Naive thymus-derived CD4-positive, alpha-beta T cell (primary cell): ENCODE data around the gene EYA3. TPM values are rescaled to one million over a fixed set of nuclear protein-coding genes. Genes with fewer than 3 reads are reported as not detected.

ENCODE experiments used
- ATAC-seq: fragments of 150-1000 bp; cut with Tn5 transposase; 2 replicates; pipeline ENCODE4 v1.10.0; 2021; ENCODE audit warnings: mild to moderate bottlenecking, moderate library complexity
- CTCF ChIA-PET: fragments of 350-600 bp; sonication (Branson Sonifier 250); formaldehyde crosslinking; loops from one replicate; lab custom pipeline; 2021; ENCODE audit warnings: antibody characterized with exemption; lab: Charles Lee
- POLR2A ChIA-PET: fragments of 350-600 bp; sonication (Branson Sonifier 250); formaldehyde crosslinking; loops from one replicate; lab custom pipeline; 2021; ENCODE audit warnings: antibody characterized with exemption, inconsistent platforms; lab: Charles Lee
- DNase-seq, 9 donors: peaks; one replicate each; pipeline versions ENCODE4 v3.0.0 to v3.0.0-alpha.2; 2020 to 2022; ENCODE audit warnings: mixed read lengths in 1 of 9
- H3K27ac ChIP-seq: one replicate; pipeline ENCODE4 v1.7.0; 2013; ENCODE audit warnings: mild to moderate bottlenecking, low read depth, low read length, moderate library complexity
- H3K27me3 ChIP-seq, 2 donors: one replicate each; pipeline ENCODE4 v1.7.0; 2013; ENCODE audit warnings: low read length in 2 of 2, mild to moderate bottlenecking in 2 of 2, moderate library complexity in 2 of 2; ENCODE audit not compliant: control insufficient read depth in 2 of 2, insufficient read depth in 2 of 2
- H3K36me3 ChIP-seq, 3 experiments: 1 replicate in 2 of 3; 2 replicates in 1 of 3; pipeline ENCODE4 v1.7.0; 2013; ENCODE audit warnings: low read length in 3 of 3, mild to moderate bottlenecking in 3 of 3, moderate library complexity in 1 of 3; ENCODE audit not compliant: insufficient read depth in 3 of 3, control insufficient read depth in 2 of 3
- H3K4me1 ChIP-seq, 2 donors: one replicate each; pipeline ENCODE4 v1.7.0; 2013; ENCODE audit warnings: low read length in 2 of 2, mild to moderate bottlenecking in 2 of 2, moderate library complexity in 1 of 2; ENCODE audit not compliant: control insufficient read depth in 2 of 2, insufficient read depth in 2 of 2
- H3K4me3 ChIP-seq: 2 replicates; pipeline ENCODE4 v1.7.0; 2013; ENCODE audit warnings: mild to moderate bottlenecking, low read length
- H3K9me3 ChIP-seq, 3 experiments: 1 replicate in 2 of 3; 2 replicates in 1 of 3; pipeline ENCODE4 v1.7.0; 2013; ENCODE audit warnings: low read length in 3 of 3; ENCODE audit not compliant: control insufficient read depth in 2 of 3
- H3K27ac Mint-ChIP-seq, 9 donors: one replicate each; pipeline ENCODE4 v1.8.0; 2020 to 2022; ENCODE audit warnings: mixed read lengths in 9 of 9, mild to moderate bottlenecking in 8 of 9, moderate library complexity in 5 of 9, inconsistent platforms in 2 of 9
- H3K27me3 Mint-ChIP-seq, 5 donors: one replicate each; pipeline ENCODE4 v1.8.0; 2021 to 2022; ENCODE audit warnings: mixed read lengths in 5 of 5, mild to moderate bottlenecking in 1 of 5
- H3K36me3 Mint-ChIP-seq, 5 donors: one replicate each; pipeline ENCODE4 v1.8.0; 2020 to 2022; ENCODE audit warnings: mixed read lengths in 5 of 5, mild to moderate bottlenecking in 3 of 5, inconsistent platforms in 1 of 5
- H3K4me1 Mint-ChIP-seq, 7 donors: one replicate each; pipeline ENCODE4 v1.8.0; 2020 to 2022; ENCODE audit warnings: mixed read lengths in 7 of 7, mild to moderate bottlenecking in 3 of 7, inconsistent platforms in 1 of 7
- H3K4me3 Mint-ChIP-seq, 10 donors: one replicate each; pipeline ENCODE4 v1.8.0; 2020 to 2022; ENCODE audit warnings: mild to moderate bottlenecking in 10 of 10, mixed read lengths in 10 of 10, moderate library complexity in 6 of 10, inconsistent platforms in 2 of 10
- H3K9me3 Mint-ChIP-seq, 11 donors: one replicate each; pipeline ENCODE4 v1.8.0; 2020 to 2022; ENCODE audit warnings: mixed read lengths in 11 of 11, mild to moderate bottlenecking in 4 of 11, inconsistent platforms in 1 of 11, moderate library complexity in 1 of 11
- intact Hi-C, 2 donors: fragments of 100-400 bp; cut with micrococcal nuclease; formaldehyde crosslinking; loops; one replicate each; pipeline ENCODE4 v1.15.1; 2023
- polyA plus RNA-seq, 2 donors: library from polyadenylated mRNA; unstranded; fragments of 300-500 nt; fragmentation: Illumina TruSeq; gene quantifications; one replicate each; pipeline ENCODE4 v1.2.3, GENCODE V29; 2021
- total RNA-seq, 6 experiments: library from RNA in 5 of 6; stranded (reverse) in 5 of 6; gene quantifications; 1 replicate in 5 of 6; 2 replicates in 1 of 6; pipeline ENCODE4 v1.2.3 and lab custom pipeline; 2021 to 2026

Gene EYA3, protein sequence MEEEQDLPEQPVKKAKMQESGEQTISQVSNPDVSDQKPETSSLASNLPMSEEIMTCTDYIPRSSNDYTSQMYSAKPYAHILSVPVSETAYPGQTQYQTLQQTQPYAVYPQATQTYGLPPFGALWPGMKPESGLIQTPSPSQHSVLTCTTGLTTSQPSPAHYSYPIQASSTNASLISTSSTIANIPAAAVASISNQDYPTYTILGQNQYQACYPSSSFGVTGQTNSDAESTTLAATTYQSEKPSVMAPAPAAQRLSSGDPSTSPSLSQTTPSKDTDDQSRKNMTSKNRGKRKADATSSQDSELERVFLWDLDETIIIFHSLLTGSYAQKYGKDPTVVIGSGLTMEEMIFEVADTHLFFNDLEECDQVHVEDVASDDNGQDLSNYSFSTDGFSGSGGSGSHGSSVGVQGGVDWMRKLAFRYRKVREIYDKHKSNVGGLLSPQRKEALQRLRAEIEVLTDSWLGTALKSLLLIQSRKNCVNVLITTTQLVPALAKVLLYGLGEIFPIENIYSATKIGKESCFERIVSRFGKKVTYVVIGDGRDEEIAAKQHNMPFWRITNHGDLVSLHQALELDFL
- total RNA-seq (10 to 100 TPM; 14.5 to 31.7 (median 19.2) TPM), polyA plus RNA-seq (1 to 10 TPM; 4.9 to 6.3 TPM), total RNA-seq (lab: John Stamatoyannopoulos, UW) (31.6 reads per million, percentile 61 among the genes with 10 or more reads in this experiment)

DNA sequence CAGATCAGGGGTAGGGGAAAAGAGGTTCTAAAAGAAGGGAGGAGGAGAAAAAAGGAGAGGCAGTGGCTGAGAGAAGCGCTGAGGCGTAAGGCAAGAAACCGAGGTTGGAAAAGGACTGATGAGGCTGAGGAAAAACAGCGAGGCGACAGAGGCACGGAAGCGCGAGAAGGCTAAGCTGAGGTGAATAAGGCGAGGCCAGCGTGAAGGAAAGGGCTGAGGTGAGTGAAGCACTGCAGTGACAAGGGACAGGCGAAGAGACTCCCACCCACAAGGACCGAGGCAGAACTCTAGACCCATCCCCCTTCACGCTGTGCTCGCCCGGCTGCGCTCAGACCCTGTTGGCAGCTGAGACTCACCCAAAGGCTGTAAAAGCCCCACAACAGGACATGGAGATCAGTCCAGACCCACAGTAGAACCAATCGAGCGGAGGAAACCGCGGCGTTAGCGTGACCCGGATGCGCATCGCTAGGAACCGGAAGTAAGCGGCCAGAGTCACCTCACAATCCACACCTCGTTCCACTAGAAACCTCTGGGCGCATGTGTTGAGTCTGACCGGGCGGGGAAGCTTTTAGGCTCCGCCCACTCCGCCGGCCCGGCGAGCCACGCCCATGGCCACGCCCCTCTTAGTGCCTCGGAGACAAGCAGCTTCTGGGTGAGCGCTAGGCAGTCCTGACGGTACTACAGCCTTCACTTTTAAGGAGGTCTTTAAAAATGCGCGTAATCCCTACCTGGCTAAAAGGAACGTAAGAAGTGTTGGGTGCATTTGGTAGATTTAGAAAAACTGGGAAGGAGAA lies at the start of gene EYA3:
TSS of gene EYA3 (minus strand) at position 443 of the 794 bp plus-strand sequence. CDS start 30,584 bp downstream, outside the sequence.
- no peaks in the 10 kb centered on the region for H3K9me3 ChIP-seq
- intact Hi-C loops = loop anchor here (1.0 to 5.0 kb wide), 17 partner anchors 112 to 1094 kb away; partner anchors contain the start of genes FAM76A (in 2 of the 2), IFI6 (in 1 of the 2), PPP1R8 (in 1 of the 2) and RCC1 (in 1 of the 2)
- ATAC-seq = peak; percentile 99
- ChIA-PET CTCF (interaction anchor here (0.5 to 1.2 kb wide), 3 partner anchors 118 to 653 kb away, joined by 3 to 6 read pairs (median 4); no protein-coding TSS in a partner anchor), POLR2A (interaction anchor here (0.6 to 2.1 kb wide), 17 partner anchors 9 to 648 kb away, joined by 3 to 8 read pairs (median 3); partner anchors contain the start of genes ATP5IF1, DNAJC8, STX12 and YTHDF2)
- no peaks in the 10 kb centered on the region for H3K9me3 Mint-ChIP-seq
- H3K4me3 ChIP-seq = peak within 1 kb of the TSS; percentile 92
- peaks cover 0 to 1% (median 0%) of the 10 kb centered on the region in 5 donors for H3K36me3 Mint-ChIP-seq
- peaks cover 0 to 4% (median 0%) of the 10 kb centered on the region in 3 experiments for H3K36me3 ChIP-seq
- H3K27me3 ChIP-seq = no peaks in the 10 kb centered on the region
- peaks cover 30 to 56% (median 42%) of the 10 kb centered on the region in 7 donors for H3K4me1 Mint-ChIP-seq
- H3K4me3 Mint-ChIP-seq = peak within 1 kb of the TSS; percentile 93 to 98 (median 97)
- H3K27ac ChIP-seq = peak within 1 kb of the TSS; percentile 82
- peak within 1 kb of the TSS; percentile 89 to 98 (median 94) for H3K27ac Mint-ChIP-seq
- peak; percentile 96 to 99 (median 99) for DNase-seq
- H3K4me1 ChIP-seq = peaks cover 11 to 12% of the 10 kb centered on the region in 2 donors
- H3K27me3 Mint-ChIP-seq = peaks cover 0 to 8% (median 0%) of the 10 kb centered on the region in 5 donors

DNA sequence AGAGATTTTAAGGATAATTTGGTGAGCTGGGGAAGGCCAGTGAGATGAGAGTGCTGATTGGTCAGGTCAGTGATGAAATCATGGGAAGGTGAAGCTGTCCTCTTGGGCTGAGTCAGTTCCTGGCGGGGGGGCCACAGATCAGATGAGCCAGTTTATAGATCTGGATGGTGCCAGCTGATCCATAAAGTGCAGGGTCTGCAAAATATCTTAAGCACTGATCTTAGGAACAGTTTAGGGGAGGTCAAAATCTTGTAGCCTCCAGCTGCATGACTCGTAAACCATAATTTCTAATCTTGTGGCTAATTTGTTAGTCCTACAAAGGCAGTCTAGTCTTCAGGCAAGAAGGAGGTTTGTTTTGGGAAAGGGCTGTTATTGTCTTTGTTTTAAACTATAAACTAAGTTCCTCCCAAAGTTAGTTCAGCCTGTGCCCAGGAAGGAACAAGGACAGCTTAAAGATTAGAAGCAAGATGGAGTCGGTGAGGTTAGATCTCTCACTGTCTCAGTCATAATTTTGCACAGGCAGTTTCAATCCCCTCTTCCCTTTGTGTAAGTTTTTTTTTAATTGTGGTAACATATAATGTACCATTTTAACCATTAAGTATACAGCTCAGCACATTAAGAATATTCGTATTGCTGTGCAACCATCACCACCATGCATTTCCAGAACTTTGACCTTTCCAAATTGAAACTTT lies 48.7 kb upstream of the EYA3 start:
- H3K27ac Mint-ChIP-seq = no peak overlapping the region
- intact Hi-C loops = no loop called here
- Histone ChIP-seq H3K27me3 (no peaks in the 10 kb centered on the region), H3K4me1 (no peaks in the 10 kb centered on the region), H3K36me3 (no peaks in the 10 kb centered on the region), H3K9me3 (no peaks in the 10 kb centered on the region), H3K4me3 (no peak overlapping the region), H3K27ac (no peak overlapping the region)
- DNase-seq = no peak
- ChIA-PET POLR2A (no interaction called here), CTCF (interaction anchor here (0.5 to 1.4 kb wide), 2 partner anchors 8 to 85 kb away, joined by 3 read pairs; no protein-coding TSS in a partner anchor)
- H3K36me3 Mint-ChIP-seq = no peaks in the 10 kb centered on the region
- peaks cover 0 to 78% (median 0%) of the 10 kb centered on the region in 5 donors for H3K27me3 Mint-ChIP-seq
- peaks cover 0 to 15% (median 0%) of the 10 kb centered on the region in 7 donors for H3K4me1 Mint-ChIP-seq
- no peak for ATAC-seq
- no peak overlapping the region for H3K4me3 Mint-ChIP-seq
- H3K9me3 Mint-ChIP-seq = peaks cover 0 to 5% (median 0%) of the 10 kb centered on the region in 11 donors

DNA sequence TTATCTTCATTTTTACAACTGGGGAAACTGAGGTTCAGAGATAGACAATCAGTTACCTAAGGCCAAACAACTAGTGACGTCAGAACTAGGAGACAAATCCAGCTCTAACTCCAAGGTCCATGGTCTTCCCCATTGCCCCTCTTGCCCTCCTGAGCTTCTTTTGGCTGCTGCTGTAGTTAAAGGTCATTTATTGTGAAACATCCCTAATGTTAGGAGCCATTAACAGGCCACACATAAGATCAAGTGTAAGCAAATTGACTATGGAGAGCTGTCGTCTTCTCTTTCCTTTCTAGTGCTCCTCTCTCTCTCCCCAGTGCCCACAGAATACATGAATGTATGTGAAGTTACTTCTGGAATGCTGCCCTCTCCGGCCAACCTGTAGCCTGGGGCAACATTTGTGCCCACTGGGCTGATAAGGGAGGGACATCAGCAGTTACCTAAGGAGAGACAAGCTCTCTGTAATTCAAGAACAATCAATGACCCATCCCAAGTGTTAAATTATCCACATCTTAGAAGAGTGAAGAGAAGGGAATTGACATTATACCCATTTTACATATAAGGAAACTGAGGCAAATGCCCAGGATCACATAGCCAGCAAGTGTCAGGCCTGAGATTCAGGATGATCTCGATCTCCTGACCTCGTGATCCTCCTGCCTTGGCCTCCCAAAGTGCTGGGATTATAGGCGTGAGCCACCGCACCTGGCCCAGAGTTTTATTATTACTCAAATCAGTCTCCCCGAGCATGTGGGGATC lies 47.9 kb upstream of the EYA3 start:
- no peak for ATAC-seq
- no peaks in the 10 kb centered on the region for H3K36me3 ChIP-seq
- H3K9me3 ChIP-seq = no peaks in the 10 kb centered on the region
- peaks cover 0 to 76% (median 0%) of the 10 kb centered on the region in 5 donors for H3K27me3 Mint-ChIP-seq
- intact Hi-C loops = no loop called here
- no peak overlapping the region for H3K4me3 ChIP-seq
- peaks cover 0 to 5% (median 0%) of the 10 kb centered on the region in 11 donors for H3K9me3 Mint-ChIP-seq
- ChIA-PET CTCF (interaction anchor here (0.5 to 1.4 kb wide), 2 partner anchors 8 to 86 kb away, joined by 3 read pairs; no protein-coding TSS in a partner anchor), POLR2A (no interaction called here)
- peaks cover 0 to 17% (median 0%) of the 10 kb centered on the region in 7 donors for H3K4me1 Mint-ChIP-seq
- H3K4me3 Mint-ChIP-seq = no peak overlapping the region
- H3K27me3 ChIP-seq = no peaks in the 10 kb centered on the region
- H3K27ac Mint-ChIP-seq = peak overlapping the region in 1 of 9 donors; percentile 37
- no peaks in the 10 kb centered on the region for H3K36me3 Mint-ChIP-seq
- DNase-seq = no peak
- H3K4me1 ChIP-seq = no peaks in the 10 kb centered on the region
- H3K27ac ChIP-seq = no peak overlapping the region

DNA sequence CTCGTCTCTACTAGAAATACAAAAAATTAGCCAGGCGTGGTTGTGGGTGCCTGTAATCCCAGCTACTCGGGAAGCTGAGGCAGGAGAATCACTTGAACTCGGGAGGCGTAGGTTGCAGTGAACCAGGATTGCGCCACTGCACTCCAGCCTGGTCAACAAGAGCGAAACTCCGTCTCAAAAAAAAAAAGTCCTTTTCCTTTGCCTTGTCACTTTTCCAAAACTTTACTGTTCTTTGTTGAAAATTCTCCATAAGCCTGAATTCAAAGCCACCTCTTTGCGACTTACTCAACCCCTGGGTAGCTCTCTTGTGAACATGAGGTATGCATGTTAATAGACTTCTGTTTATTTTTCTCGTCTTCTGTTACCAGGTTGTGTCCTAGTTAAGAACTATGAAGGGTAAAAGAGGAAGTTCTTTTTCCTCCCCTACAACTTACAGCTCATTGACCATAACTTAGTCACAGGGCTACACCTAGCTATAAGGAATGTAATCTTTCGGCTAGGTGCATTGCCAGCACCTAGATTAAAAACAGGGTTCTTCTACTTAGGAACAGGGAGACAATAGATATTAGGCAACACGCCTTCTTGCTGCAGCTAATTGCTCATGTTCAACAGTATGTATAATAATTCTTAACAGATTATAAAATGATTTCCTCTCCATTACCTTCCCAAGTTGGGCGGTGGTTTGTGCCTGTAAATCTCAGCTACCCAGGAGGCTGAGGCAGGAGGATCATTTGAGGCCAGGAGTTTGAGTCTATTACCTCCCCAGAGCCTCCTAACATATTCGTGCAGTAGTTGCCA lies 47.2 kb upstream of the EYA3 start:
- ChIA-PET CTCF (interaction anchor here (0.7 to 1.4 kb wide), 2 partner anchors 9 to 147 kb away, joined by 3 read pairs; no protein-coding TSS in a partner anchor), POLR2A (no interaction called here)
- intact Hi-C loops = no loop called here
- Histone ChIP-seq H3K4me3 (no peak overlapping the region), H3K9me3 (no peaks in the 10 kb centered on the region), H3K4me1 (no peaks in the 10 kb centered on the region), H3K27ac (no peak overlapping the region), H3K36me3 (no peaks in the 10 kb centered on the region), H3K27me3 (no peaks in the 10 kb centered on the region)
- peak overlapping the region in 1 of 9 donors; percentile 23 for H3K27ac Mint-ChIP-seq
- no peaks in the 10 kb centered on the region for H3K36me3 Mint-ChIP-seq
- H3K4me3 Mint-ChIP-seq = no peak overlapping the region
- H3K9me3 Mint-ChIP-seq = peaks cover 0 to 5% (median 0%) of the 10 kb centered on the region in 11 donors
- H3K27me3 Mint-ChIP-seq = peaks cover 0 to 79% (median 0%) of the 10 kb centered on the region in 5 donors
- H3K4me1 Mint-ChIP-seq = peaks cover 0 to 17% (median 0%) of the 10 kb centered on the region in 7 donors
- no peak for DNase-seq
- ATAC-seq = peak; percentile 84

DNA sequence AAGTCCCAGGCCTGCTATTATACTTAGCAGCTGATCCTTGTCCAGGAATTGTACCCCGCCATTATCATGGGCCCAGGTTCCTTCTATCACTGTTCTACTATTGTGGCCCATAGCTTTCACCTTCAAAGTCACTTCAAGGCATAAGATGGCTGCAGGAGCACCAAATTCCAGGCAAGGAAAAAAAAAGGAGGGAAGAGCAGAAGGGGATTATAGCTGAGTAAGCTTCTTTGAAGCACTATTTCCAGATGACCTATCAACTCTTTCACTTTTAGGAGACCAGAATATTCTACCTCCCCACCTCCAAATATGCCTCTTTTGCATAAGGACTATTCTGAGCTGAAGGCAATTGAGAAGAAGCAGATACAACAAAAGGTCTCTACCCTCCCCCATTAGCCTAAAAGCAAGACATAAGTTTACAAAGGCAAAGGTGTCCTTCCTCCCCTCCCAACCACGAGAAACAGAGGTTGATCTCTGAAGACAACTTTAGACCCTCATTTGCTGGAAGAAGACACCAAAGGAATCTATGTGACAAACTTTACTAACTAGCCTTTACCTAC lies 46.3 kb upstream of the EYA3 start:
- peaks cover 0 to 17% (median 0%) of the 10 kb centered on the region in 7 donors for H3K4me1 Mint-ChIP-seq
- ChIA-PET CTCF (interaction anchor here (0.7 kb wide), 1 partner anchor 146 kb away, joined by 3 read pairs; no protein-coding TSS in a partner anchor), POLR2A (no interaction called here)
- peaks cover 0 to 78% (median 0%) of the 10 kb centered on the region in 5 donors for H3K27me3 Mint-ChIP-seq
- no peak for ATAC-seq
- DNase-seq = no peak
- Histone ChIP-seq H3K27ac (no peak overlapping the region), H3K27me3 (no peaks in the 10 kb centered on the region), H3K9me3 (no peaks in the 10 kb centered on the region), H3K36me3 (no peaks in the 10 kb centered on the region), H3K4me1 (no peaks in the 10 kb centered on the region), H3K4me3 (no peak overlapping the region)
- H3K4me3 Mint-ChIP-seq = no peak overlapping the region
- no peak overlapping the region for H3K27ac Mint-ChIP-seq
- intact Hi-C loops = no loop called here
- H3K9me3 Mint-ChIP-seq = peaks cover 0 to 5% (median 0%) of the 10 kb centered on the region in 11 donors
- no peaks in the 10 kb centered on the region for H3K36me3 Mint-ChIP-seq
